A673 (cell line): ENCODE measurements around the gene NFASC. TPM values are rescaled to one million over a fixed set of nuclear protein-coding genes. Genes with fewer than 3 reads are reported as not detected.

Experiments used
- BruUV-seq: library from RNA; stranded (reverse); fragments of 400-500 nt; replicated peaks from 2 replicates; lab custom pipeline; 2021; lab: Mats Ljungman, UMichigan
- CTCF ChIA-PET: fragments of 300-600 bp; sonication (Branson Sonifier 250); formaldehyde crosslinking; loops from one replicate; lab custom pipeline; 2022; ENCODE audit warnings: antibody characterized with exemption; lab: Charles Lee
- POLR2A ChIA-PET: fragments of 300-600 bp; sonication (Branson Sonifier 250); formaldehyde crosslinking; loops from one replicate; lab custom pipeline; 2022; ENCODE audit warnings: antibody characterized with exemption; ENCODE audit not compliant: low non-redundant PET; lab: Charles Lee
- DNase-seq: peaks from one replicate; pipeline ENCODE4 v3.0.0-alpha.2; 2015; ENCODE audit warnings: low spot score
- H3K27ac ChIP-seq: fragments of 200-600 bp; sonication (generic); 2 replicates; pipeline ENCODE4 v1.5.1; 2016; ENCODE audit warnings: mixed run types, low read depth, mild to moderate bottlenecking, mixed read lengths, antibody characterized with exemption, low read length; ENCODE audit not compliant: poor library complexity, severe bottlenecking
- H3K27me3 ChIP-seq: fragments of 200-600 bp; sonication (generic); replicated peaks from 2 replicates; pipeline ENCODE4 v1.6.1; 2017; ENCODE audit warnings: mixed run types, low read depth, mild to moderate bottlenecking, mixed read lengths, antibody characterized with exemption, low read length; ENCODE audit not compliant: insufficient read depth, poor library complexity
- H3K36me3 ChIP-seq: fragments of 200-600 bp; sonication (generic); 2 replicates; pipeline ENCODE4 v1.6.1; 2016; ENCODE audit warnings: mixed run types, mild to moderate bottlenecking, mixed read lengths, antibody characterized with exemption, low read length; ENCODE audit not compliant: insufficient read depth, poor library complexity, severe bottlenecking
- H3K4me1 ChIP-seq: fragments of 200-600 bp; sonication (generic); 2 replicates; pipeline ENCODE4 v1.6.1; 2017; ENCODE audit warnings: mixed run types, mild to moderate bottlenecking, mixed read lengths, antibody characterized with exemption, low read length; ENCODE audit not compliant: insufficient read depth, poor library complexity, severe bottlenecking
- H3K4me3 ChIP-seq: fragments of 200-600 bp; sonication (generic); 2 replicates; pipeline ENCODE4 v1.5.1; 2016; ENCODE audit warnings: low read depth, mixed run types, mild to moderate bottlenecking, mixed read lengths, low read length; ENCODE audit not compliant: poor library complexity, severe bottlenecking
- H3K9me3 ChIP-seq: fragments of 200-600 bp; sonication (generic); 2 replicates; pipeline ENCODE4 v1.6.1; 2016; ENCODE audit warnings: mixed run types, low read depth, mild to moderate bottlenecking, mixed read lengths, antibody characterized with exemption, low read length; ENCODE audit not compliant: poor library complexity, severe bottlenecking
- EZH2 ChIP-seq: fragments of 200-600 bp; sonication (generic); IDR thresholded peaks from 2 replicates; pipeline ENCODE4 v1.6.1; 2017; ENCODE audit warnings: borderline replicate concordance, low read depth, mild to moderate bottlenecking, mixed read lengths, antibody characterized with exemption, low read length; ENCODE audit not compliant: poor library complexity, severe bottlenecking
- intact Hi-C: fragments of 100-400 bp; cut with micrococcal nuclease; formaldehyde crosslinking; loops from one replicate; pipeline ENCODE4 v1.10.0; 2022; ENCODE audit not compliant: unreplicated experiment
- total RNA-seq: library from RNA; stranded (reverse); gene quantifications from 2 replicates; pipeline ENCODE4 v1.2.3, GENCODE V29; 2021
- TF ChIP-seq, protein P1 (sequence below): fragments of 300-800, 200-600 bp; sonication (generic); conservative IDR thresholded peaks from 2 replicates; pipeline ENCODE4 v1.5.1; 2017; ENCODE audit warnings: low read depth, mild to moderate bottlenecking, antibody characterized with exemption, low read length, moderate library complexity, mixed read lengths

Gene NFASC
- total RNA-seq, 1 experiment from 2014 or later = 0.24 TPM

- no peak for DNase-seq
- no peaks in the 10 kb centered on the region for H3K4me1 ChIP-seq
- no peaks in the 10 kb centered on the region for H3K9me3 ChIP-seq
- no peak overlapping the region for H3K4me3 ChIP-seq
- peaks cover 3% of the 10 kb centered on the region for H3K27me3 ChIP-seq
- intact Hi-C loops = no loop called here
- no peak overlapping the region for H3K27ac ChIP-seq
- BruUV-seq = no TSS peak
- no peak for TF ChIP-seq EZH2
- TF ChIP-seq, protein P1, sequence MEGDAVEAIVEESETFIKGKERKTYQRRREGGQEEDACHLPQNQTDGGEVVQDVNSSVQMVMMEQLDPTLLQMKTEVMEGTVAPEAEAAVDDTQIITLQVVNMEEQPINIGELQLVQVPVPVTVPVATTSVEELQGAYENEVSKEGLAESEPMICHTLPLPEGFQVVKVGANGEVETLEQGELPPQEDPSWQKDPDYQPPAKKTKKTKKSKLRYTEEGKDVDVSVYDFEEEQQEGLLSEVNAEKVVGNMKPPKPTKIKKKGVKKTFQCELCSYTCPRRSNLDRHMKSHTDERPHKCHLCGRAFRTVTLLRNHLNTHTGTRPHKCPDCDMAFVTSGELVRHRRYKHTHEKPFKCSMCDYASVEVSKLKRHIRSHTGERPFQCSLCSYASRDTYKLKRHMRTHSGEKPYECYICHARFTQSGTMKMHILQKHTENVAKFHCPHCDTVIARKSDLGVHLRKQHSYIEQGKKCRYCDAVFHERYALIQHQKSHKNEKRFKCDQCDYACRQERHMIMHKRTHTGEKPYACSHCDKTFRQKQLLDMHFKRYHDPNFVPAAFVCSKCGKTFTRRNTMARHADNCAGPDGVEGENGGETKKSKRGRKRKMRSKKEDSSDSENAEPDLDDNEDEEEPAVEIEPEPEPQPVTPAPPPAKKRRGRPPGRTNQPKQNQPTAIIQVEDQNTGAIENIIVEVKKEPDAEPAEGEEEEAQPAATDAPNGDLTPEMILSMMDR = no peak
- POLR2A ChIA-PET = no interaction called here
- H3K36me3 ChIP-seq = no peaks in the 10 kb centered on the region
- CTCF ChIA-PET = no interaction called here
Measured at GRCh38 chr1:204915861-204916495, 45.3 kb downstream of the NFASC start.

- TF ChIP-seq EZH2 = no peak
- TF ChIP-seq, protein P1 = no peak
- BruUV-seq = no TSS peak
- Histone ChIP-seq H3K27ac (no peak overlapping the region), H3K27me3 (no peaks in the 10 kb centered on the region), H3K9me3 (no peaks in the 10 kb centered on the region), H3K36me3 (no peaks in the 10 kb centered on the region), H3K4me1 (no peaks in the 10 kb centered on the region), H3K4me3 (no peak overlapping the region)
- no peak for DNase-seq
- intact Hi-C loops = no loop called here
- POLR2A ChIA-PET = no interaction called here
- CTCF ChIA-PET = no interaction called here
Measured at GRCh38 chr1:204917802-204918201, 47.1 kb downstream of the NFASC start.

- BruUV-seq = no TSS peak
- ChIA-PET CTCF (no interaction called here), POLR2A (no interaction called here)
- H3K27ac ChIP-seq = no peak overlapping the region
- no peaks in the 10 kb centered on the region for H3K27me3 ChIP-seq
- no peak for TF ChIP-seq EZH2
- TF ChIP-seq, protein P1 = no peak
- no peaks in the 10 kb centered on the region for H3K36me3 ChIP-seq
- no peaks in the 10 kb centered on the region for H3K4me1 ChIP-seq
- intact Hi-C loops = no loop called here
- DNase-seq = no peak
- no peak overlapping the region for H3K4me3 ChIP-seq
- no peaks in the 10 kb centered on the region for H3K9me3 ChIP-seq
Measured at GRCh38 chr1:204920511-204920910, 49.8 kb downstream of the NFASC start.
